SKM-1 (cell line): ENCODE results near the gene MDN1.
"Not testable (repeated sequence)": the region's sequence is repeated elsewhere in the genome, so short reads cannot be mapped to it uniquely, and the experiment has no call there.

Experiments
- DNase-seq: peaks from one replicate; lab custom pipeline; 2025; ENCODE audit not compliant: unreplicated experiment; lab: John Stamatoyannopoulos, UW

MDN1 gene

DNA sequence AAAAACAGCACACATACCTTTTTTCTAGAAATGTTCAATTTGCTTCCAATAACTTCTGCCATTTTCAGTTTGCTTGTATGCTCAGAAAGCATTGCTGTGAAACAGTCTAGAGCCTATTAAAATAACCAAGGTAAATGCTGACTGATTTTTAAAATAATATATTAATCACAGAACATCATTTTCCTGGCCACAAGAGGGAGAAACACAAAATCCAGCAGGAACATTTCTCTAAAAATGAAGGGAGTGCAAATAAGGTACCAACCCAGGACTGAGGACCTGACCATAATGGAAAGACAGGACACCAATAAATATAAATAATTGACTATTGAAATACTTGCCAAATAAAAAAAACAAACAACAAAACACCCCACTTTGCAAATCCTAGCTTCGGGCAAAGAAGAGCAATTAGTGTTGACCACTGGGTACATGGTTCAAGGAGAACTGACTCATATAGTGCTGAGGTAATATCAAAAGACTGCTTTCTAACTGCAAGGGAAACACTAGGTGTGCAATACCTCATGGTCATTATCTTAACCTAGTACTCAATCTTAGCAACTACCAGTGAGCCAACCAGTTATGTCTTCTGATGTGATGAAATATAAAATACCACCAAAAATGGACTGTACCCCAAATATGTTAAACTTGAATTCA, 42.9 kb downstream of the MDN1 start:
- no peak for DNase-seq

DNA sequence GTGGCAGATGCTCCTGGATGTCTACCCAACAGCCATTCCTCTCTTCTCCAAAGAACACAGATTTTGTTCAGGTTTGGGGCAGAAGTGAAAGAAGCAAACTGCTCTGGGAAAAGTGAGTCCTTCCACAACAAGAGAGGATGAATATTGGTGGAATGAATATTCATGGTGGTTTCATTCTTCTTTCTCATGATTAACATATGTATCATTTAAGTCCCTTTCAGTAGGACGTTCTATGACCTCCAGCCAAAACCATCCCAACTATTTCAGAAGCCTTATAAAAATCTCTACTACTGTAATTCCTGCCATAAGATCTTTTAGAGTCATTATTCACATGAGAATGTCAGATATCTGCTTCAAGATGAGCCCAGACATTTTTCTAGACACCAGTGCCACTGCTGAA, 44.4 kb downstream of the MDN1 start:
- DNase-seq, result no peak

DNA sequence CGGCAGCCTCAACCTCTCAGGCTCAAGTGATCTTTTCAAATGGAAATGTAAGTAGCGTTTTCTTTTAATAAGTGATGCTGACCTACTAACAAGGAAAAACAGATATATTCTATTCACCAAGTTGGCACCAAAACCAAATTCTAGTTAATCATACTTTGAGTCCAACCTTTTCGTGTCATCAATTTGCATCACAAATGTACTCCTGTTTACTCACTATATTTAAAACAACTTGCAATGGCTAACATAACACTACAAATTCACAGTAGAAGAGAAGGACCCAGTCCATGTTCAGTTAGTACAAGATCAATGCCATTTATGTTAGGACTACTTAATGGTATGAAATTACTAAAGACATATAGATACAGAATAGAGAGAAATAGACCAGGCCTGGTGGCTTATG, 50.0 kb downstream of the MDN1 start:
- no peak for DNase-seq

DNA sequence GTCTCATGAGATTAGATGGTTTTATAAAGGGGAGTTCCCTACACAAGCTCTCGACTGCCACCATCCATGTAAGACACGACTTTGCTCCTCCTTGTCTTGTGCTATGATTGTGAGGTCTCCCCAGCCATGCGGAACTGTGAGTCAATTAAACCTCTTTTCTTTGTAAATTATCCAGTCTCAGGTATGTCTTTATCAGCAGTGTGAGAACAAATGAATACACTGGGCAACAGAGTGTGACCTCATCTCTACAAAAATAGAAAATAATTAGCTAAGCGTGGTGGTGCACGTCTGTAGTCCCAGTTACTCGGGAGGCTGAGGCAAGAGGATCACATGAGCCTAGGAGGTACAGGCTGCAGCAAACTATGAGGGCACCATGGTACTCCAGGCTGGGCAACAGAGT, 51.3 kb downstream of the MDN1 start:
- no peak for DNase-seq

DNA sequence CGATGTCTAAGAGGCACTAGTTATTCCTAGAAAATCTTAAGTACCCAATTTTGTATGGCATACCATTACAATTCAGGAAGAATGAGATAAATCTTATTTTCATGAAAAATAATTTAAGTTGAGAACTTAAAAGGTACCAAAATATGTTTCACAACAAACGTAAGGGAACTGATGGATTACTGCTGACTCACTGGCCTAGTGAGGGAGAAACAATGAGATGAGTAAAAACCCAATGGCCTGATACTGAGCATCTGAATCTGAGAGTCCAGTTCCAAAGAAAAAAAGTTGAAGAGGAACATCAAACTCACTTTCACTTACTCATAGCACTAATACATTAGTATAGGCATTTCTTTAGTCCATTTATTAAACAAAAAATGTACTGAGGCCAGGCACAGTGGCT, 56.0 kb downstream of the MDN1 start:
- no peak for DNase-seq

DNA sequence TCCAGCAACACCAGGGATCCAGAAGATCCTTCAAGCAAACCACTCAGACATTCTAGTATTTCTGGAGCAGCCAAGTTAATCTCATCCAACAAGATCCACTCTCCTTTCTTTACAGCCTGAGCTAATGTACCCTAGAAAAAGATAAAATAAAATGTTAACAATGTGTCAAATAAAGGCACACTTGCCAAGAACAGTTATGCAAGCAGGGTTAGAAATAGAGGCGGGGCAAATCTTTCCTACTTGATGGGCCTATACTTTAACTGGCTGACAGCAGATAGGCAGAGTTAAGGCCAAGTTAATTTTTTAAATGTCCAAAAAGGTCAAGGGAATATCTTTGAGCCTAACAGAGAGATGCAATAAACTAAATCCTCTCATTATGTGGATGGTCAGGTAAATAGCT, 60.8 kb downstream of the MDN1 start:
- no peak for DNase-seq

DNA sequence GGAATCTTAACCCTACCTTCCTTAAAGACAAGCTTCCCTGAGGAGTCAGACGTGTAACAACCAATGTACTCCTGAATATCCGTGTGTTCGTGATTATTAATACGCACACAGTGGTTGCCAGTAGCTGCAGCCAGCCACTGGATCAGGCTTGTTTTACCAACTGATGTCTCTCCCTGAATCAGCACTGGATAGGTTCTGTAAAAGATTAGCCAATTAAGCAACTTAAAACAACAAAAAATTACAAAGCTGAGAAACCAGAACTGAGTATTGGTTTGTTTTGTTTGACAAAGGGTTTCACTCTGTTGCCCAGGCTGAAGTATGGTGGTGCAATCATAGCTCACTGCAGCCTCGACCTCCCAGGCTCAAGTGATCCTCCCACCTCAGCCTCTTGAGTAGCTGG, 69.3 kb downstream of the MDN1 start:
- no peak for DNase-seq

DNA sequence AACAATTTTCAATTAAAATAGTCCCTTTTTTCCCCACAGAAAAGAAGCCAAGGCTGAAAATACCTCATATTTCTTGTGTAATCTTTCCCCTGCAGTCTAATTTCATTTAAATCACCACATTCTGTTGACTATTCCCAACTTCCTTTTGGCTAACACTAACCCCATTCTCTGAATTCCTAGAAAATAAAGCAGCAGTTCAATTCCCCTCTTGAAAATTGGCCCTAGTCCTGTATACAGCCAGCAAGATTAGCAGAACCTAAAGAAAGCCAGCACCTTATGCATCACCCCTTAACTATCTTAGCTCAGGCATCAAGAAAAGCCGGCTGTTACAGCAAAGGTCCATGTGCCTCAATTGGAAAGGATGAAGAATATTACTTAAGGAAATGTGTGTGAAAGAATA, 69.7 kb downstream of the MDN1 start:
- no peak for DNase-seq

DNA sequence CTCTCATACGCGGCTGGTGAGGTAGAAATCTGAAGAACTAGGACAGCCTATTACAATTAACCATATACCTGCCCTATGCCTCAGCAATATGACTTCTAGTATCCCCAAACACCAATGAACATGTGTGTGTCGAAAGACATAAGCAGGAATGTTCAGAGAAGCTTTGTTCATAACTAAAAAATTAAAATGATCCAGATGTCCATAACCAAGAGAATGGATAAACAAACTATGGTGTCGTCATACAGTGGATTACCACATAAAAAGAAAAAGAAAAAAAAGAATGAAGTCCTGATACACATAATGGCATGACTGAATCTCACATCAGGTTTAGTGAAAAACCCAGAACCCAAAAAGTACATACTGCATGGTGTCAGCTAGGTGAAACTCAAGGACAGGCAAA, 73.9 kb downstream of the MDN1 start:
- no peak for DNase-seq

DNA sequence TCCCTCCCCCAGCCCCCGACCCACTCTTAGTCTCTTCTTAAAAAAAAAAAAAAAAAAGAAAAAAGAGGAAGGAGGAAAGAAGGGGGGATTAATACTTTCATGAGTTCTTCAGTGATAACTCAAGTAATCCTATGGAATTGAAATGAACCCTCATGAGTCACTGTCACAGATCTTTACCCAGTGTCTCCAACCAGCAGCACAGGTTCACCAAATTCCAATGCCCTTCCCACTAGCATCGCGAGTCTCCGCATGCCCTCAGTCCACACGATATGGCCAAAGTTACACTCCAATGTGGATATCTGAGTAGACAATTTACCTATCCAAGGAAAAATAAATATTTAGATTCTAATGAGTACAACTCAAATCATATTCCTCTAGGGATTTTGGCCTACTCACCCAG, 74.5 kb downstream of the MDN1 start:
- DNase-seq, result no peak

DNA sequence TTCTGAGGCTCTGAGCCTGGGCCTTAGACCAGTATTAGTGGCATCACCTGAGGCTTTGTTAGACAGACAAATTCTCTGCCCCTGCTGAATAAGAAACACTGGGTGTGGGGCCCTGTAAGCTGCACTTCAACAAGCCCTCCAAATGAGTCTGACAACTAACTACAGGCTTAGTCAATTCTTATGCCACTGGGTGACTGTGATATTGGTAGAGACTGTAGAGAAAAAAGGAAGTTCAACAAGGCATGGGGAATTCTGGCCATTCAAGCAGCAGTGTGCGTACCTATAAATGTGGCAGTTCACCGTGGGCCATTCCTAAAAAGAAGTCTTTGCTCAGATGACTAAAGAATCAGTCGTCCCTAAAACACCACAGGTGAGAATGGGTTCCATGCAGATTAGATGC, 82.7 kb downstream of the MDN1 start:
- no peak for DNase-seq

DNA sequence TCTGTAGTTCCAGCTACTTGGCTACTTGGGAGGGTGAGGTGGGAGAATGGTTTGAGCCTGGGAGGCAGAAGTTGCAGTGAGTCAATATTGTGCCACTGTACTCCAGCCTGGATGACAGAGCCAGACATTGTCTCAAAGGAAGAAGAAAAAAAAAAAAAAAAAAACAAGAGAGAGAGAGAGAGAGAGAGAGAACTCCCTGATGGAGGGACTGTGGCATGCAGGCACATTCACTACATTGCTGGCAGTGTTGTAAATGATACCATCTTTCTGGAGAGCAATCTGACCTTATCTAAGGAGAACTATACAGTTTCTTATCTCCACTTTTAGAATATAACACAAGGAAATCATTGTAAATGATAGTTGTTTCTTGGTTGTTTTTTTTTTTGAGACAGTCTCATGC, 85.1 kb downstream of the MDN1 start:
- DNase-seq, result no peak

DNA sequence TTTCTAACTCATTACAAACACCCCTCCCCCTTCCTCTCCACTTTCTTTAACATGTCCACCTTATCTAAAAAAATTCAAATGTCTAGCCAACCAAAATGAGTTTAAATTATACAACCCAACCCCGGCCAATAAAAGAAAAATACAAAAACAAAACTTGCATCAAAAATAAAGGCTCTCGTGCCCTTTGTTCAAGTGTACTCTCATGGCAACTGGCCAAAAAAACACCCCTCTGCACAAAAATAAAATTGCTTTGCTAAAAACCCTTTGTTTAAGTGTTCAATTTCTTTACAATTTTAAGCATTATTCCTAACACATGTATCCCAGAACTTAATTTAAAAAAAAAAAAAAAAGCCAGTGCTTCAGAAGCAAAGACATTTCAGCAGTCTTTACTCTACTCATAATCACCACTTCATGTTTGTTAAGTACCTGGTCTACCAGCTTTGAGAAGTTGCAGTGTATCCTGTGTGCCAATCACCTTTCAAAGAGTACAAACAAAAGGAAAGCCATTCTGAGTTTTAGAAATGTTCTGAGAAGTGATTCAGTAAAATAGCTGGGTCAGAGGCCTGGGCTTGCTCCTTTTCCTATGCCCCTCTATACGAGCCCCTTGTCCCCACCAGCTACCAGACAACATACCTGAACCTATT, 87.5 kb downstream of the MDN1 start:
- no peak for DNase-seq

DNA sequence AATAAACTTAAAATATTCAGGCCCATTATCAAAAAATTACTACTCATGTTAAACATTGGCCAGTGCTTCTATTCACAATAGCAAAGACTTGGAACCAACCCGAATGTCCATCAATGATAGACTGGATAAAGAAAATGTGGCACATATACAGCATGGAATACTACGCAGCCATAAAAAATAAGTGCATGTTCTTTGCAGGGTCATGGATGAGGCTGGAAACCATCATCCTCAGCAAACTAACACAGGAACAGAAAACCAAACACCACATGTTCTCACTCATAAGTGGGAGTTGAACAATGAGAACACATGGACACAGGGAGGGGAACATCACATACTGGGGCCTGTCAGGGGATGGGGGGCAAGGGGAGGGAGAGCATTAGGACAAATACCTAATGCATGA, 88.3 kb downstream of the MDN1 start:
- DNase-seq, result not testable (repeated sequence)

DNA sequence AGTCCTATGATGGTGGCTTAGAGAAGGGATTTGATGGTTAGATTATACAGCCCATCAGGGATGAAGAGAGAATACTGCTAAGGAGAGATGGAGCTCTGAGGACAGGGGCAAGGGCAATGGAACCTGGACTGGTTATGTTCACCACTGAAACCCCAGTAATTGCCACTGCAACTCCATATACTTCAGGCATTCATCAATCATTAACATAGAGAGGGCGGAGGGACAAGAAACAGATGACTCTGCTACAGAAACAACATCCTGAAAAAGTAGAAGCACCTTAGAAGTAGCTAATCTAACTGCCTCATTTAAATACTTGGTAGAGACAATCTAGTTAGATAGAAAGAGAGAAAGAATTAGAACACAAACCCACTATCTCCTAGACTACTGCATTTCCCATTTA, 89.8 kb downstream of the MDN1 start:
- DNase-seq, result no peak

DNA sequence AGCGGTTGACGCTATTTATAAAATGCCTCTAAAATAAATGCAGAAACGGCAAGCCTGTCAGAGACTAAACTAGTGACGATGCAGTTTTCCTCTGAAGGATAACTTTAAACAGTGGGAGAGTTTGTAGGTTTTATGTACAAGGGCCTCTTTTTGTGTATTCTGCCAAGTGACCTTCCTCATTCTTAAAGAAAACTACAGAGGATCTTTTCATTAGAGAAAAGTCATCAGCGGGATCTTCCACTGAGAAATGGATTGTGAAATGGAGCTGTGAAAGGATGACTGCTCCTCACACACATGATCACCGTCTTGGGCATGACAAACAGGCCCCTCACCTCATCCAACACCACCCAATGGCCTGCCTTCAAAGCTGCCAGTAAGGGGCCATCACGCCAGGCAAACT, 92.1 kb downstream of the MDN1 start:
- DNase-seq, result no peak

DNA sequence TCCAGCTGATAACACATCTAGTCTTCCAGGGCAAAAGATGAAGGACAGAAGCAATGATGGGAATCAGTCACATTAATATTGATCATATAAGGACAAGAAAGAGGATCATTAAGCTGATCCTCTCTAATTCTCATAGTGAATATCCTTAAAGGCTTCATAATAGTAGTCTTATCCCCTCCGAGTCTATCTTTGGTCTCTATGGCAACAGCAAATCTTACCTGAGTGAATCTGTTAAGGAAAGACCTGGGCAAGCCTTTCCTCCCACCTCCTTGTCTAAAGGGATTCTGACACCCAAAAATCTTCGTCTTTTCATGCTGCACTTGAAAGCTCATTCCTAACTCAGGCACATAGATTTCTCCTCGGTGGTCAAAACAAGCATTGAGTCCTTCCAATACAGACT, 94.6 kb downstream of the MDN1 start:
- DNase-seq, result no peak

DNA sequence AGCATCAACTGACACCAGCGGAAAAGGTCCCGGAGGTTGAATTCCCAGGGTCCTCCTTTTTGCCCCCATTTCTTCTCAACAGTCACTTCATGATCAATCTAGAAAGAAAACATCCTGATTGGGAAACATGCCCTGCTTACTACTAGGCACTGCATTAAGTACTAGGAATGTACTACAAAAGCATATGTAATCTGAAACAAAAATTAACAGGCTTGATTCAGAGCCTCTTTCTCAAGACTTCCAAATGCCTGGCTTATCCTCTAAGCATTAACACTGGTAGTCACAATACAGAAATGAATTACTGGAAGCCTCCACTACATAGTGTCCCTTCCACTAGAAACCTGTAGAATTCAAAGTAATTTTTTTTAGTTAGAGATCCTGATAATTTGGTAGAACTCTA, 96.5 kb downstream of the MDN1 start:
- no peak for DNase-seq

DNA sequence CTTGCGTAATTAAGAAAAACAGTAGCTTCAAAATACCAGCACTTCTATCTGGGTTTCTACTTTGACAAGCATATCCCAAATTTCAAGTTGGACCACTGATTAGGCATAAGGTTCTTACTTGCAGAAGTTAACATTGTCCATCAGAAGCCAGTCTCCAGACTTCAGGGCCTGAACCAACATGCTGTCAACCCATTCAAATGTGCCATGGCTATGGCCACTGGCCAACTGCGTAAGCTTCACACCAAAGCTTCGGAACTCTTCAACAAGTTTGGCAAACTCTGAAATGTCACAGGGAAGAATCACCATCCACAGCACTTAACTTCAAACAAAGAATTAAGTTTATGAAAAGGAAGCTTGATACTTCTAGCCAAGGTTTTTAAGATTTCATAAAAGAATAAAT, 103.1 kb downstream of the MDN1 start:
- no peak for DNase-seq

DNA sequence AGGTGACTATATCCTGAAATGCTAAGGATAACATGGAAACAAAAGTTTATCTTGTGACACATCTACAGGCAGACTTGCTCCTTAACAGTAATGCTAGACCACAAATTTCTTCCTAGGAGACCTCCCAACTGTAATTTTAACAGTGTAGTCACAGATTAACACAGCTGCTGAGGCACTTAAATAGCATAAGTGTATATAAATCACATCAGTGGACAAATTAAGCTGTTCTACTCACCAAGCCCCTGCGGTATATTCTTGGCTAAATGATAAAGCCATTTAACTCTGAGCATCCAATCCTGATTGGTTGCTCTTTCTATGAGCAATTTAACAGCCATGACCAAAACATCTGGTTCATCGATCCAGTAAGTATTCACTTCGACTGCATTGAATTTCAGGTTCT, 107.8 kb downstream of the MDN1 start:
- DNase-seq, result no peak

DNA sequence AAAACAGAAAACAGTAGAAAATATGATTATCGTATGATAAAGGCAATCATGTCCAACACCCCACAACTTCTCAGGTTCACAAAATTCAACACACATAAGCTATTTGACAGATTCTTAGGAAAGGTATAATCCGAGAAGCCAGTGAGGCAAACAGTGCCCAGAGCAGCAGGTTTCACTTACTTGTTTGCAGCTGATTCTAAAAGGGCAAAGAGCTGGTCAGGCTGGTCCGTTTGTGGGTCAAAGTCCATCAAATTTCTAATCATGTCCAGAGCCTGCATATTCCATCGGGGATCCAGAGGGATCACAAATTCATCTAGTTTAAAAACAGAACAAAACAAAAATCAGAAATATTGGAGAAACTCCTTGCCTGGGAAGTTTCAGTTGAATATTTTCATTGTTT, 111.3 kb downstream of the MDN1 start:
- DNase-seq, result no peak

DNA sequence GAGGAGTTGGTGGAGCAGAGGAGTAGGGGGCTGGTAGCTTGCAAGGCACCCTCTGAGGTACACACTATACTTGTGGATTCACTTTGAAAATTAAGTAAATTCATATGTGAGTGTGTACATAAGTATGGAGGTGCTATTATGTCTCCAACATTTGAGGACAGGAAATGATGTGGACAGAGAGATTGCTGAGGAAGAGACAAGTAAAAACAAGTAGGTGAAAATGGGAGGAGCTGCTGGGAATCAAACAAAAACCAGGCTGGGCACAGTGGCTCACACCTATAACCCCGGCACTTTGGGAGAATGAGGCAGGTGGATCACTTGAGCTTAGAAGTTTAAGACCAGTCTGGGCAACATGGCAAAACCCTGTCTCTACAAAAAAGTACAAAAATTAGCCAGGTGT, 111.8 kb downstream of the MDN1 start:
- DNase-seq, result no peak

DNA sequence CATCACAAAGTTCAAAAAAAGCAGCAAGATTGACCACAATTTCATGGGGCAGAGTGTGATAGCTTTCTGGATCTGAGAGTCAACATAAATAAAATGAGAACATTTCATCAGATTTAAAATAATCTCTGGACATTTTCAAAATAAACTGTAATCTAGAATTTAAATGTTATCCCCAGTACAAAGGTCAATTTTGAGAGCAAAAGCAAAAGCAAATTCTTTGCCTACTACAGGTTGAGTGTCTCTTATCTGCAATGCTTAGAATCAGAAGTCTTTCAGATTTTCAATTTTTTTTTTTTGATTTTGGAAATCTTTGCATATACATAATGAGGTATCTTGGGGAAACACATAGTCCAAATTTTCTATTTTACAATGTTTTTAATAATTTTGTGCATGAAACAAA, 113.5 kb downstream of the MDN1 start:
- no peak for DNase-seq
